Activated CD4-positive, alpha-beta T cell treated with anti-CD3 and anti-CD28 coated beads, Interleukin-2, amount 10 ng/mL, durations not matched to agents 24 days and 14 days (primary cell): Measurements from ENCODE around the gene SCD5. TPM values are rescaled to one million over a fixed set of nuclear protein-coding genes. Genes with fewer than 3 reads are reported as not detected.

Source experiments
- DNase-seq: peaks from one replicate; pipeline ENCODE4 v3.0.0; 2022
- H3K27ac Mint-ChIP-seq: one replicate; pipeline ENCODE4 v1.8.0; 2022; ENCODE audit warnings: mild to moderate bottlenecking, mixed read lengths
- H3K27me3 Mint-ChIP-seq: one replicate; pipeline ENCODE4 v1.8.0; 2022; ENCODE audit warnings: mixed read lengths
- H3K36me3 Mint-ChIP-seq: one replicate; pipeline ENCODE4 v1.8.0; 2022; ENCODE audit warnings: low read depth, mild to moderate bottlenecking, mixed read lengths
- H3K4me1 Mint-ChIP-seq: one replicate; pipeline ENCODE4 v1.8.0; 2021; ENCODE audit warnings: mixed read lengths
- H3K4me3 Mint-ChIP-seq: one replicate; pipeline ENCODE4 v1.8.0; 2022; ENCODE audit warnings: mild to moderate bottlenecking, moderate library complexity, mixed read lengths
- H3K9me3 Mint-ChIP-seq: one replicate; pipeline ENCODE4 v1.8.0; 2021; ENCODE audit warnings: mixed read lengths
- intact Hi-C: fragments of 100-400 bp; cut with micrococcal nuclease; formaldehyde crosslinking; loops from one replicate; pipeline ENCODE4 v1.15.1; 2023
- total RNA-seq: library from RNA; stranded (reverse); gene quantifications from 2 replicates; pipeline ENCODE4 v1.2.3, GENCODE V29; 2022

SCD5 gene
- total RNA-seq, 1 donor from 2014 or later, result 0.63 TPM

- Mint-ChIP-seq H3K9me3 (no peaks in the 10 kb centered on the region), H3K27ac (no peak overlapping the region), H3K4me3 (no peak overlapping the region), H3K36me3 (no peaks in the 10 kb centered on the region), H3K27me3 (peaks cover 26% of the 10 kb centered on the region), H3K4me1 (peaks cover 1% of the 10 kb centered on the region)
- no peak for DNase-seq
- intact Hi-C loops, result no loop called here
Observed at GRCh38 chr4:82786828-82787227, 11.8 kb downstream of the SCD5 start.

GRCh38 chr4:82785611-82786400 is 12.8 kb downstream of the SCD5 start:
- H3K4me1 Mint-ChIP-seq, result peaks cover 1% of the 10 kb centered on the region
- DNase-seq, result no peak
- intact Hi-C loops, result no loop called here
- peaks cover 22% of the 10 kb centered on the region for H3K27me3 Mint-ChIP-seq
- no peaks in the 10 kb centered on the region for H3K36me3 Mint-ChIP-seq
- no peak overlapping the region for H3K4me3 Mint-ChIP-seq
- no peaks in the 10 kb centered on the region for H3K9me3 Mint-ChIP-seq
- no peak overlapping the region for H3K27ac Mint-ChIP-seq

GRCh38 chr4:82784681-82785610 is 13.7 kb downstream of the SCD5 start:
- Mint-ChIP-seq H3K27me3 (peaks cover 22% of the 10 kb centered on the region), H3K27ac (no peak overlapping the region)

GRCh38 chr4:82782626-82783345 is 15.8 kb downstream of the SCD5 start:
- no peak for DNase-seq
- H3K4me1 Mint-ChIP-seq, result peaks cover 1% of the 10 kb centered on the region
- no peaks in the 10 kb centered on the region for H3K36me3 Mint-ChIP-seq
- peaks cover 16% of the 10 kb centered on the region for H3K27me3 Mint-ChIP-seq
- H3K9me3 Mint-ChIP-seq, result no peaks in the 10 kb centered on the region
- intact Hi-C loops, result no loop called here
- H3K4me3 Mint-ChIP-seq, result no peak overlapping the region
- H3K27ac Mint-ChIP-seq, result no peak overlapping the region

More at GRCh38 chr4:82784681-82785610, 13.7 kb downstream of the SCD5 start:
- peaks cover 1% of the 10 kb centered on the region for H3K4me1 Mint-ChIP-seq
- no peaks in the 10 kb centered on the region for H3K9me3 Mint-ChIP-seq
- no peak overlapping the region for H3K4me3 Mint-ChIP-seq
- intact Hi-C loops, result no loop called here
- H3K36me3 Mint-ChIP-seq, result no peaks in the 10 kb centered on the region
- no peak for DNase-seq

GRCh38 chr4:82780752-82781231 is 17.8 kb downstream of the SCD5 start:
- Mint-ChIP-seq H3K4me3 (no peak overlapping the region), H3K4me1 (peaks cover 1% of the 10 kb centered on the region), H3K27ac (no peak overlapping the region), H3K9me3 (no peaks in the 10 kb centered on the region), H3K27me3 (peaks cover 11% of the 10 kb centered on the region), H3K36me3 (no peaks in the 10 kb centered on the region)
- DNase-seq, result no peak
- intact Hi-C loops, result no loop called here

GRCh38 chr4:82780170-82780751 is 18.3 kb downstream of the SCD5 start:
- DNase-seq, result no peak
- Mint-ChIP-seq H3K4me1 (no peaks in the 10 kb centered on the region), H3K4me3 (no peak overlapping the region), H3K27me3 (peaks cover 6% of the 10 kb centered on the region), H3K36me3 (no peaks in the 10 kb centered on the region), H3K27ac (no peak overlapping the region), H3K9me3 (no peaks in the 10 kb centered on the region)
- intact Hi-C loops, result no loop called here

GRCh38 chr4:82779032-82779431 is 19.6 kb downstream of the SCD5 start:
- peaks cover 2% of the 10 kb centered on the region for H3K27me3 Mint-ChIP-seq
- no peak for DNase-seq
- H3K4me1 Mint-ChIP-seq, result no peaks in the 10 kb centered on the region
- H3K9me3 Mint-ChIP-seq, result no peaks in the 10 kb centered on the region
- intact Hi-C loops, result no loop called here
- H3K36me3 Mint-ChIP-seq, result no peaks in the 10 kb centered on the region
- no peak overlapping the region for H3K4me3 Mint-ChIP-seq
- H3K27ac Mint-ChIP-seq, result no peak overlapping the region

GRCh38 chr4:82777857-82778525 is 20.6 kb downstream of the SCD5 start:
- intact Hi-C loops, result no loop called here
- no peak overlapping the region for H3K27ac Mint-ChIP-seq
- peaks cover 2% of the 10 kb centered on the region for H3K27me3 Mint-ChIP-seq
- DNase-seq, result no peak
- H3K9me3 Mint-ChIP-seq, result no peaks in the 10 kb centered on the region
- H3K4me1 Mint-ChIP-seq, result no peaks in the 10 kb centered on the region
- no peak overlapping the region for H3K4me3 Mint-ChIP-seq
- H3K36me3 Mint-ChIP-seq, result no peaks in the 10 kb centered on the region

- intact Hi-C loops, result no loop called here
- H3K36me3 Mint-ChIP-seq, result no peaks in the 10 kb centered on the region
- H3K9me3 Mint-ChIP-seq, result no peaks in the 10 kb centered on the region
- peaks cover 2% of the 10 kb centered on the region for H3K27me3 Mint-ChIP-seq
- no peak overlapping the region for H3K4me3 Mint-ChIP-seq
- no peak overlapping the region for H3K27ac Mint-ChIP-seq
- no peaks in the 10 kb centered on the region for H3K4me1 Mint-ChIP-seq
- DNase-seq, result no peak
Observed at GRCh38 chr4:82776925-82777542, 21.6 kb downstream of the SCD5 start.

- Mint-ChIP-seq H3K4me3 (no peak overlapping the region), H3K4me1 (no peaks in the 10 kb centered on the region), H3K27ac (no peak overlapping the region), H3K36me3 (no peaks in the 10 kb centered on the region), H3K9me3 (no peaks in the 10 kb centered on the region), H3K27me3 (peaks cover 2% of the 10 kb centered on the region)
- intact Hi-C loops, result no loop called here
- DNase-seq, result no peak
Observed at GRCh38 chr4:82775243-82775642, 23.4 kb downstream of the SCD5 start.

- H3K36me3 Mint-ChIP-seq, result no peaks in the 10 kb centered on the region
- intact Hi-C loops, result no loop called here
Observed at GRCh38 chr4:82774711-82775171, 23.9 kb downstream of the SCD5 start.

GRCh38 chr4:82773057-82773456 is 25.5 kb downstream of the SCD5 start:
- no peak for DNase-seq
- peaks cover 6% of the 10 kb centered on the region for H3K27me3 Mint-ChIP-seq
- H3K9me3 Mint-ChIP-seq, result no peaks in the 10 kb centered on the region
- intact Hi-C loops, result no loop called here
- no peak overlapping the region for H3K27ac Mint-ChIP-seq
- no peaks in the 10 kb centered on the region for H3K36me3 Mint-ChIP-seq
- H3K4me1 Mint-ChIP-seq, result no peaks in the 10 kb centered on the region
- no peak overlapping the region for H3K4me3 Mint-ChIP-seq

More at GRCh38 chr4:82774711-82775171, 23.9 kb downstream of the SCD5 start:
- Mint-ChIP-seq H3K9me3 (no peaks in the 10 kb centered on the region), H3K27ac (no peak overlapping the region), H3K4me1 (no peaks in the 10 kb centered on the region), H3K27me3 (peaks cover 4% of the 10 kb centered on the region), H3K4me3 (no peak overlapping the region)
- DNase-seq, result no peak
